SW 1271 (cell line): ENCODE data around the gene FOXR1.
A peak's percentile ranks its signal among the peaks of the same experiment; 100 is the strongest.
"Not testable (repeated sequence)": the region's sequence is repeated elsewhere in the genome, so short reads cannot be mapped to it uniquely, and the experiment has no call there.

ENCODE experiments used
- DNase-seq, 2 experiments: peaks; one replicate each; lab custom pipeline; 2025; lab: John Stamatoyannopoulos, UW

The FOXR1 gene

DNA sequence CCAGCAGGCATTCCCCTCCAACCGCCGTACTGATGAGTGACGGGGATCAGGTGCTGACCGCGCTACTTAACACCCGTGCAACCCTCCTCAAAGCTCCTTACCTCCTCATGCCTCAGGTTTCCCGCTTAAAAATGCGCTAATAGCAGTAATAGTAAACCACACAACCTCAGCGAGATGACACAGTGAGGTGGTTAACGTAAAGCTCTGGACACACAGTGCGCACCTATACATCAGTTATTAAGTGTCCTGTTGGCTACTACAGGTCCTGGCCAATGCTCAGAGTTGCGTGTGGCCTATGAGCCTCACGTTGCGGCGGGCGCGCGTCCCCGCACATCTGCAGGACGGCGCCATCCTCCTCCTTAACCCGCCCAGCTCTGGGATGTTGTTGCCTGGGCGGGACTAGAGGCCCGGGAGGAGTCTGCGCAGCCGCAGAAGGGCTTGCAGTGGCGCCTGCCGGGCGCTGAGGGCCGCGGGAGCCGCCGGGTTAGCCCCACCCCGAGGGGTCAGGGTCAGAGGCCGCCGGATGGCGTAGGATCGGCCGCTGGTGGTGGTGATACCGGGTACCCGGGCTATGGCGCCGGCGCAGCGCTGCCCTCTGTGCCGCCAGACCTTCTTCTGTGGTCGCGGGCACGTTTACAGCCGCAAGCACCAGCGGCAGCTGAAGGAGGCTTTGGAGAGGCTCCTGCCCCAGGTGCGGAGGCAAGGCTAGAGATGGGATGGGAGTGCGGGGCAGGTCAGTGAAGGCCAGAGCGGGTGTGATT, 26.2 kb downstream of the FOXR1 start, which contains the start of gene CENATAC:
Gene CENATAC, plus strand, starts transcription at position 512 of the 761 bp plus-strand sequence. Its CDS starts 60 bp downstream, at position 572.
- peak; percentile 80 to 92 for DNase-seq

DNA sequence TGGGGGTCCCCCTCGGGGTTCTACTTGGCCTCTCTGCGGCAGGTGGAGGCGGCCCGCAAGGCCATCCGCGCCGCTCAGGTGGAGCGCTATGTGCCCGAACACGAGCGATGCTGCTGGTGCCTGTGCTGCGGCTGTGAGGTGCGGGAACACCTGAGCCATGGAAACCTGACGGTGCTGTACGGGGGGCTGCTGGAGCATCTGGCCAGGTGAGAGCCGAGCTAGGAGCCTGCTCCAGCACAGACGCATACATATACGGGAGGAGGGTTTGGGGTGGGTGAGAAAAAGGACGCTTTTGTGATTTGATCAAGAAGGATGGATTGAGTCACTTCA, 26.8 kb downstream of the FOXR1 start:
- DNase-seq = no peak

DNA sequence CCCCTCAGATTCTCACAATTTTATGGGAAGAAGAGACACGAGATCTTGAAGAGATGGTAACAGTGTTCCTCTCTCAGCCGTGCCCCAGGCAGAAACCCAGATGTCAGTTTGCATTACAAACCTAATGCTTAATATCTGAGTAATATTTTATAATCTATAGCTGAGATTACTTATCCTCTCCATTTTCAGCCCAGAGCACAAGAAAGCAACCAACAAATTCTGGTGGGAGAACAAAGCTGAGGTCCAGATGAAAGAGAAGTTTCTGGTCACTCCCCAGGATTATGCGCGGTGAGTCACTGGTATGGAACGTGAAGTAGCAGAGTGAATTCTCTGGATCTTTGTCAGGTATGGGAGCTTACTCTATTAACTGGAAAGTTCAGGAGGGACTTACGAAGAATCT, 27.3 kb downstream of the FOXR1 start:
- DNase-seq = peak; percentile 46 to 75

DNA sequence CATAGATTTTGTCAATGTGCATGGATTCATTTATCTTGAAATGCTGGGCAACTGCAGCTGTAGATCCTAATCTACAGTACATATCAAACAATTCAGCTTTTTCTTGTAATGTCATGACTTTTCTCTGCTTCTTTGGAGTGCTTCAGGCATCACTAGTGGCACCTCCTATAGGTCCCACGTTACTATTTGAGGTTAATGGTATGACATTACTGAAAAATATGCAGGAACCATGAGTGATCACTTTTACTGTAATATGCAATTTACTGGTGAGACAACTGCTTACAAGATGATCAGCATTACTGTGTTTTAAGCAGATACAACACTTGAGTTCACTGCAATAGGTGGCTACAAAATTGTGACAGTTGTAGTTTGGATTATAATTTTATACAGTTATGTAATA, 29.3 kb downstream of the FOXR1 start:
- DNase-seq = no peak

DNA sequence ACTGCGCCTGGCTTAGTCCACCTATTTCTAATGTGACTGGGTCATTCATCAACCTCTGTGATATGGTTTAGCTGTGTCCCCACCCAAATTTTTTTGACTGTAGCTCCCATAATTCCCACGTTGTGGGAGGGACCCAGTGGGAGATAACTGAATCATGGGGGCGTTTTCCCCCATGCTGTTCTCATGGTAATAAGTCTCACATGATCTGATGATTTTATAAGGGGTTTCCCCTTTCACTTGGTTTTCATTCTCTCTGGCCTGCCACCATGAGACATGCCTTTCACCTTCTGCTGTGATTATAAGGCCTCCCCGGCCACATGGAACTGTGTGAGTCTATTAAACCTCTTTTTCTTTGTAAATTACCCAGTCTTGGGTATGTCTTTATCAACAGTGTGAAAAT, 35.1 kb downstream of the FOXR1 start:
- DNase-seq = no peak

DNA sequence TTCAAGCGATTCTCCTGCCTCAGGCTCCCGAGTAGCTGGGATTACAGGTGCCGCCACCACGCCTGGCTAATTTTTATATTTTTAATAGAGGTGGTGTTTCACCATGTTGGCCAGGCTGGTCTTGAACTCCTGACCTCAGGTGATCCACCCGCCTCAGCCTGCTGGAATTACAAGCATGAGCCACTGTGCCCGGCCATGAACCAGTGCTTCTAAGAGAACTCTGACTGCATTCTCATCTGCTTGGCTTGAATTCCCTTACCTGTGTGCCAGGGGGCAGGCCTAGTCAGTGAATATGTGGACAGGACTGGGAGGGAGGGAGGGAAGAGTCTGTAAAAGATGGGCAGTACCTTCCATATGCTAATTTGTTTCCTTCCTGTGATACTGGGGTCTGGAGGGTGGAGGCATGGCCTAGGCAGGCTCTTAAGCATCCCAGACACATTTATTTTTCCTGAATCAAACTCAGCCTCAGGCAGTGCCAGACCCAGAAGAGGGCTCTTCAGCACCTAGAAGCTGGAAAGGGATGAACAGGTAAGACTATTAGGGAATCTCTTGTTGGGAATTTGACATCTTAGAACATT, 40.0 kb downstream of the FOXR1 start:
- DNase-seq = no peak

DNA sequence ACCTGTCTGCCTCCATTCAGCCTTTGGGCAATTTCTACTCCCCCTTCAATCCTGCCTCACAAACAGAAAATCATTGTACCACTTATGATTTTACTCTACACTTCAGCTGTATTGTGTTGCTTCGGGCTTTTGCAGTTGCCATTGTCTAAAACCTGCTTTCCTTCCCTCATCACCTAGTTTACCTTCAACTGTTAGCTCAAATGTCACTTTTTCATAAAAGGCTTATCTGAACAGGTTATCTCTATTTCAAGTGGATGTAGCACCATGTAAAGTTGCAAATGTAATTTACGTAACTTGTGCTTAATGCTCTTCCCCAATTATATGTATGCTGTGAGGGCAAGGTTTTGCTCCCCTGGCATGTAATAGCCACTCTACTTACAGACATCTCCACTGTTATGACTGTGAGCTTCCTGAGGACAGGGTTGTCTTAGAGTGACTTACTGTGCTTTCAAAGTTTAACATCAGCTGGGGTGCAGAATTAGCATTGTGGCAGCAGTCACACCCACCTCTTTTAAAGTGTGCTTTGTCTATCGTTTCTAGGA, 41.1 kb downstream of the FOXR1 start:
- DNase-seq = no peak

DNA sequence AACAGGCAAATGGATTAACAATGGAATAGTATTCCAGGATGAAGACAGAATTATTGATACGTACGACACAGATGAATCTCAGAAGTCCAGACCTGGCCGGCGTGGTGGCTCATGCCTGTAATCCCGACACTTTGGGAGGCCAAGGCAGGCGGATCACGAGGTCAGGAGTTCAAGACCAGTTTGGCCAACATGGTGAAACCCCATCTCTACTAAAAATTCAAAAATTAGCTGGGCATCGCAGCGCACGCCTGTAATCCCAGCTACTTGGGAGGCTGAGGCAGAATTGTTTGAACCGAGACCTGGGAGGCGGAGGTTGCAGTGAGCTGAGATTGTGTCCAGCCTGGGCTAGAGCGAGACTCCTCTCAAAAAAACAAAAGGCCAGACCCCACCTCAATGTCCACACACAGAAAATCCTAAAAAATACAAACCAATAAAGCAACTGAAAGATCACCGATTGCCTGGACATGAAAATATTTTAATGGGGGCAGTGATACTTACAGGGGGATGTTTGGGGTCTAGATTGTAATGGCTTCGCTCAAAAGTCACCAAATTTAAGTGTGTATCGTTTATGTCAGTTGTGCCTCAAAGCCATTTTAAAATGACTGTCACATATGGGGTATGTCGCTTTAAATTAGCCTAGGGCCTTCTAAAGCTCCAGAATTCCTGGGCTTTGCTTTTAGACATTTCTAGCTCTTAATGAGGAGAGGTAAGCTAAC, 42.8 kb downstream of the FOXR1 start:
- DNase-seq = no peak

DNA sequence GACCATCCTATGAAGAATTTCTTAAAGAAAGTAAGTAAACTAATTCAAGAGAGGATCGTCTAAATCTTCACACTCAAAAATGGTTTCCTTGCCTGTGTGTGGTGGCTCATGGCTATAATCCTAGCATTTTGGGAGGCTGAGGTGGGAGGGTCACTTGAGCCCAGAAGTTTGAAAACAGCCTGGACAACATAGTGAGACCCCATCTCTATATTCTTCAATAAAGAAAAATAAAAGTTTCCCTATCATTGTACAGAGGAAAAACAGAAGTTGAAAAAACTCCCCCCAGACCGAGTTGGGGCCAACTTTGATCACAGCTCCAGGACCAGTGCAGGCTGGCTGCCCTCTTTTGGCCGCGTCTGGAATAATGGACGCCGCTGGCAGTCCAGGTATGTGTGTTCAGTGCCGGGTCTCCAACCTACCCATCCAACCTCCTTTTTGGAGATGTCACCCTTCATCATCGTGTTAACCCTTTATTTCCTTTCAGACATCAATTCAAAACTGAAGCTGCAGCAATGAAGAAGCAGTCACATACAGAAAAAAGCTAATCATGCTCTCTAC, 43.6 kb downstream of the FOXR1 start:
- DNase-seq = no peak

DNA sequence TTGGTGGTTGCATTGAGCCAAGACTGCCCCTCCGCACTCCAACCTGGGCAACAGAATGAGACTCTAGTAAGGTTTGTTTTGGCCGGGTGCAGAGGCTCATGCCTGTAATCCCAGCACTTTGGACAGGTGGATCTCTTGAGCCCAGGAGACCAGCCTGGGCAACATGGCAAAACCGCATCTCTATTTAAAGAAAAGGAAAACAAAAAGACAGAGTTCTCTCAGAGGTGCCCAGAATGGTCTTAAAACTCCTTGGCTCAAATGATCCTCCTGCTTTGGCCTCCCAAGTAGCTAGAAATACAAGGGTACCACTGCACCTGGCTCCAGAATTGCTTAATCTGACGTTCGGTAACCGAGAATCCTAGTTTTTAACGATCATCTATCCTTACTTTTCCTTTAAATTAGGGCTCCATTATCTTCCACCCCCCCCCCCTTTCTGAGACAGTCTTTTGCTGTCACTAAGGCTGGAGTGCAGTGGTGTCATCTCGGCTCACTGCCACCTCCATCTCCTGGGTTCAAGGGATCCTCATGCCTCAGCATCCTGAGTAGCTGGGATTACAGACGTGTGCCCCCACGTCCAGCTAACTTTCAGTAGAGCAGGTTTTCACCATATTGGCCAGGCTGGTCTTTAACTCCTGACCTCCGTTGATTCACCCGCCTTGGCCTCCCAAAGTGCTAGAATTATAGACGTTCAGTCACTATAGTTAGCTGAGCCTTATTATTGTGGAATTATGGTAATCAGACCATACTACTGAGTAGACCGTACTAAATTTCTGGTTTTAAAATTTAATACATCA, 44.9 kb downstream of the FOXR1 start:
- DNase-seq = no peak

DNA sequence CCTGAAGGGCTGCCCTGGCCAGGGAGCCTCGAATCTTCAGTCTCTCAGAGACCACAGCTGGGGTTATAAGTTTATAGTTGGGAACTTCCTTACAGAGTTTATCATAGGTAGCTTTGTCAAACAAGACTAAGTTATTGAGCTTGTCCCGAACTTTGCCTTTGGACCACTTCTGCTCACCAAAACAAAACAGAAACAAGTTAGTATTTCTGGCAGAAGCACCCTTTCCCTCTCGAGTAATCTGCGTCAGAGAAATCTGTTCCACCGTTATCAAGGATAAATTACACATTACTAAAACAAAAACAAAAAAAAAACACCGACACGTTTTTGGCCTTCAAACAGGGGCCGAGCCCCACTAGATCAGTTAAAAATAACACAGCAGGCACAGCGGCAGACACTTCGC, 45.8 kb downstream of the FOXR1 start:
- not testable (repeated sequence) for DNase-seq

DNA sequence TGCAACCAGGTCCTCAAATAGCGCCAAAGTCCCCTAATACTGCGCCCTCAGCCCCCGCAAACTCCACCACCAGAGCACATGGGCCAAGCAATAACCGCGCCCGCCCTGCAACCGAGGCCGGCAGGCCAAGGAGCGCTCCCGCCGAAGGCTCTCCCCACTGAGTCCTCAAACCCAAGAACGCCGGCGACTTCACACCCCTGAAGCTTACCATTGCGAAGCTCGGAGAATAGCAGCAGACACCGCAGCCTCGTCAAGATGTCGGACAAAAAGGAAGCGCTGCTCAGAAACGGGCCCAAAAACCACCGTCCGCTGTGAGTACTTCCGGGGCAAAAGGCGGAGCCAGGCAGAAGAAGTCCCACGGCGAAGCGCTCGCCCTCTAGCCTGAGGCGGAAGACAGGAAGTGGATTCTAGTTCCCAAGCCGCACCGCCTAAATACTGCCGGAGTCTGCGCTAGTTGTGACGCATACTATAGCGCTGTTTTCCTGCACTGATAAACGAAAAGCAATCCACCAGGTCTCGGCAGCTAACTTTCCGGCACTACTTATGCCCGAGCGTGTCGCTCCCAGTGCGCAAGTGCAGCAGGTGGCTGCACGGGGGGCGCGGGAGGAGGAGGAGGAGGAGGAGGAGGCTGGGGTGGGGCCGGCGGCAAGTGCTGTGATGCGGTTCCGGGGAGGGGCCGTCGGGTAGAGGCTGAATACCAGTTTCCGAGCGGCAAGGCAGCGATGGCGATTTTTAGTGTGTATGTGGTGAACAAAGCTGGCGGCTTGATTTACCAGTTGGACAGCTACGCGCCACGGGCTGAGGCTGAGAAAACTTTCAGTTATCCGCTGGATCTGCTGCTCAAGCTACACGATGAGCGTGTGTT, 46.7 kb downstream of the FOXR1 start, which contains the start of the genes RPS25 and TRAPPC4:
Gene RPS25, minus strand, starts transcription at position 270 of the 865 bp plus-strand sequence. Its CDS starts 59 bp downstream, at position 211.
Gene TRAPPC4, plus strand, starts transcription at position 693 of the 865 bp plus-strand sequence. Its CDS starts 30 bp downstream, at position 723.
- peak; percentile 89 to 98 for DNase-seq

DNA sequence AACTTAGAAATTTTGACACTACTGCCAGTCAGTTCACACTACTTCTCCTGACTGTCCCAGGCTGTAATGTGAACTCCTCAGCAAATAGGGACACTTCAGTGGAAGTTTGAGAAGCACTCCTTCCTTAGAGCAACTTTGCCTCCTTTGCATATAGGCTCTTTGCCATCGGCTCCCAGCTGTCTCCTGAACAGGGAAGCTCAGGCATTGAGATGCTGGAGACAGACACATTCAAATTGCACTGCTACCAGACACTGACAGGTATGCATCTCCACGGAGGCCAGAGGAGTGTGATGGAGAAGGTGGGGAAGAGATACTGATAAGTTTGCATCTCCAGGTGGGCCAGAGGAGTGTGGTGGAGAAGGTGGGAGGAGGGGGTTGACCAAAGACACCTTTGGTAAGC, 48.4 kb downstream of the FOXR1 start:
- no peak for DNase-seq

DNA sequence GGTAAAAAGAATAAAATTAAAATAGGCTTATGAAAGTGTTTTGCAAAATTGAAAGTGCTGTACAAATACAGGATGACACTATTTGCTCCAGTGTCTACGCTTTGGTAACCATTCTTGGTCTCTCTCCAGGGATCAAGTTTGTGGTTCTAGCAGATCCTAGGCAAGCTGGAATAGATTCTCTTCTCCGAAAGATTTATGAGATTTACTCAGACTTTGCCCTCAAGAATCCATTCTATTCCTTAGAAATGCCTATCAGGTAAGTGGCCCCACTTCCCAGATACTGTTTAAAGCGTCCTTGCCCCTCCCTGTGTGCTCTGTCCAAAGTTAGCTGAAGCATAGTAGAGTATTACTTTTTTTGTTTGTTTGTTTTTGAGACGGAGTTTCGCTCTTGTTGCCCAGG, 50.1 kb downstream of the FOXR1 start:
- DNase-seq = no peak

DNA sequence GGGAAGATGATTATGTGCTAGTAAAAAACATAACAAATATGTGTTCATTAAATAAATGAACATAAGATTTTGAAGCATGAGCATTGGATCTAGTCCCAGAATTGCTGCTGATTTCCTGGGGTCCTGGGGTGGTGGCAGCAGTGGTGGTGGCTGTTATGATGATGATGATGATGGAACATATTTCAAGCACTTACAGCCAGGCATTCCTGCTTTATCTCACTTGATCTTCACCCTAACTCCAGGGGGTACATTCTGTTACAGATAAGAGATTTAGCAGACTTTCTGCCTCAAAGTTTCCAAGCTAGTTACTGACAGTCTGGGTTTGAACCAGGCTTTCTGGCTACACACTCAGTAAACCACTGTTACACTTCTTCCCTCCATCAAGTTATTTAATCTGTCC, 52.2 kb downstream of the FOXR1 start:
- no peak for DNase-seq

DNA sequence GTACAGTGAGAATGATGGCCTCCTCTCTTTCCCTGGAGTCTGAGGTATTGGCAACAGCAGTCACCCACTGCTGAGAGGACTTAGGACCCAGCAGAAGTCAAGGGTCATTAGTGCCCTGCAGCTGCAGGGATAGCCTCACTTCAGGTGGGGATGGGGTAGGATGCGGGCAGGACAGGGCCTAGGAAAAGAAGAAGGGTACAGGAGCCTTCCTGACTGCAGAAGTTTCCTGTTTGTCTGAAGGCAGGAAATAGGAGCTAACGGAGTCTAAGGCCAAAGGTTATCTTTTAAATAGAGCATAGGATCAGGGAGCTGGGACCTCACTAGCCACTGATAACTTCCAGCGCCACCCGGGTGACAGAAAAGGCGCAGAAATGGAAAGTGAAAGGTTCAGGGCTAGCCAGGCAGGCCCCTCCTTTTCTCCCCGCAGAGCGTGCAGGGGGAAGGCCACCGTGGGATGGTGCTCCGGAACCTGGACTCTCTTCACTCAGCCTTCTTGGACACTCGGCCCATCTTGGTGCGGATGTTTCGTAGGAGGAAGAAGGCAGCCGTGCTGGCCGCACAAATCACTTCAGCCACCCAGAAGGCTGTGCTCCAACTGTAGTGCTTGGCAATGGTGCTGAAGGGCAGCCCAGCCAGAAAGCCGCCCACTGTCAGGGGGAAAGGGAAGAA, 53.0 kb downstream of the FOXR1 start:
- no peak for DNase-seq

DNA sequence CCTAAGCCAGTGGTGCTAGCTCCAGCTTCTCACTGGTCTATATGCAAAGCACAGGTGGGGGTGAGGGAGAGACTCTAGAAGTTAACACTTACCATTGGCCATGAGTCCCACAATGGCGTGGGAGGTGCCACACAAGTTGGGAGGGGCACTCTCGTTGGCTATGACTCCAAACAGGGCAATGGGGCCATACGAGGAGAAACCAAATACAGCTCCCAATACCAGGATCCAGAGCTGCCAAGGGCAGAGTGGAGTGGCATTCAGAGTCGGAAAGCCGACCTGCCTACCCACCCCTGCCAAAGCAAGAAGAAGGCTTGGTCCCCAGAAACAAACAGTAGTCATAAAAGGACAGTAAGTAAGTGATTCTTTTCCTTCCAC, 53.5 kb downstream of the FOXR1 start:
- DNase-seq = no peak

DNA sequence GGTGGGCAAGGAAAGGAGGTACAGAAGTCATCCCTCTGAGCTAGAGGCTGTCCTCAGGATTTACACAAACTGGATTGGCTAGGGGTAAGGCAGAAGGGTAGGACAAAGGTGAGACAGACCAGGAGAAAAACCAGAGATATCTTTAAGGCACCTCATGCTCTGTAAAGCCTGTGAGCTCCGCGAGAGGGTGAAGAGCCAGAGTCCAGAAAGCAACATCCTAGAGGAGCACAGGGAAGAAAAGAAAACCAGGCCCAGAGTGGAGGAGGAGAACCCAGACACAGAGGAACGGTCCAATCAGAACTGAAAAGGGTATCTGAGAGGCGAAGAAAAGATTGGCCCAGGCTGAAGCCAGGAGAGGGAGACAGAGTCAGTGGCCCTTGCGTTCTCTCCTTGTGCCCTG, 54.0 kb downstream of the FOXR1 start:
- no peak for DNase-seq

DNA sequence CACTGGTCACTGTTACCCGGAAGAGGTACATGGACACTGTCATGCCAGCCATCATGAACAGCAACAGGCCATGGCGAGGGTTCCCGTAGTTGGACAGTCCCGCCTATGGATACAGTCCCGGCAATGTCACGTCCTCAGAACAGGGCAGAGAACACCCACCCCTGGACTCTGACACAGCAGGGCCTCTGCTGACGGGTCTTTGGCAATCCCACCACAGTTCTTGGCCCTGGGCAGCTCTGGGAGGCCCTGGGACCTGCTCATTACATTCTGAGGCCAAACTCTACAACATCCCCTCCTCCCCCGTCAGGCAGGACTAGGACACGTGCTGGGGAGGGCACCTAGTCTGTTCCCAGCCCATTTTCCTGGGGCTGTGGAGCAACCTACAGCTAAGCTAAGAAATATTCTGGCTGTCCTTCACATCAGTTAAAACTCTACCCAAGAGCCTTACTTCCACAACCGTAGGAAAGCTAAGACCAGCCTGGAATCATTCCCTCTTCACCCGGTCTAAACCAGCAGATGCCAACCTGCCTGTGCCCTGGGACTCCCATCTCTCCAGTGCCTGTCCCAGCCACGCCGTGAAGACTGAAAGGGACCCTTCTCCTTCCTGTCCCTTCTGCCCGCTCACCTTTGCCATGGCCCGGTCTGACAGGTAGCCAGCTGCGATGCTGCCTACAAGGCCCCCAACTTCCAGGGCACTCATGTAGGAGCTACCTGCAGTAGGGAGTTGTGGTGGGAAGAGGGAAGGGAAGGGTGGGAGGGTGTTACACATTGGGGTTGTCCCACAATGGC, 54.6 kb downstream of the FOXR1 start:
- no peak for DNase-seq
